HEK293T (cell line): ENCODE results near the gene KCNQ1OT1.

Source experiments
- CTCF ChIA-PET: fragments of 350-600 bp; formaldehyde crosslinking; extraction: SDS; loops from one replicate; lab custom pipeline; 2021; ENCODE audit warnings: antibody characterized with exemption, inconsistent platforms; lab: Yijun Ruan, JAX
- POLR2A ChIA-PET: fragments of 350-600 bp; formaldehyde crosslinking; extraction: SDS; loops from one replicate; lab custom pipeline; 2020; ENCODE audit warnings: antibody characterized with exemption, inconsistent platforms; lab: Yijun Ruan, JAX
- DNase-seq: peaks from one replicate; pipeline ENCODE4 v3.0.0; 2012; ENCODE audit warnings: mixed read lengths; ENCODE audit errors: extremely low spot score
- ARNT ChIP-seq: fragments of 450-650 bp; IDR thresholded peaks from 2 replicates; pipeline ENCODE4 v1.6.1; 2017; ENCODE audit warnings: mild to moderate bottlenecking
- BHLHE40 ChIP-seq: fragments of 450-650 bp; IDR thresholded peaks from 2 replicates; pipeline ENCODE4 v1.6.1; 2016; ENCODE audit warnings: mild to moderate bottlenecking, moderate library complexity, borderline replicate concordance
- CTBP1 ChIP-seq: fragments of 450-650 bp; IDR thresholded peaks from 2 replicates; pipeline ENCODE4 v1.6.1; 2016; ENCODE audit warnings: borderline replicate concordance
- ELF4 ChIP-seq: fragments of 450-650 bp; IDR thresholded peaks from 2 replicates; pipeline ENCODE4 v1.6.1; 2017; ENCODE audit warnings: antibody characterized with exemption
- FOXA1 ChIP-seq: fragments of 450-650 bp; IDR thresholded peaks from 2 replicates; pipeline ENCODE4 v1.6.1; 2016; ENCODE audit warnings: mild to moderate bottlenecking
- FOXK2 ChIP-seq: fragments of 450-650 bp; IDR thresholded peaks from 2 replicates; pipeline ENCODE4 v1.6.1; 2016; ENCODE audit warnings: mild to moderate bottlenecking
- FOXM1 ChIP-seq: fragments of 450-650 bp; IDR thresholded peaks from 2 replicates; pipeline ENCODE4 v1.6.1; 2017; ENCODE audit warnings: mild to moderate bottlenecking, borderline replicate concordance
- HDGF ChIP-seq: fragments of 450-650 bp; IDR thresholded peaks from 2 replicates; pipeline ENCODE4 v1.6.1; 2017; ENCODE audit warnings: antibody characterized with exemption, borderline replicate concordance
- L3MBTL2 ChIP-seq: fragments of 450-650 bp; conservative IDR thresholded peaks from 2 replicates; pipeline ENCODE4 v1.6.1; 2016; ENCODE audit warnings: mild to moderate bottlenecking
- NFRKB ChIP-seq: fragments of 450-650 bp; IDR thresholded peaks from 2 replicates; pipeline ENCODE4 v1.6.1; 2016; ENCODE audit warnings: mild to moderate bottlenecking, moderate library complexity
- SP1 ChIP-seq: fragments of 450-650 bp; IDR thresholded peaks from 2 replicates; pipeline ENCODE4 v1.6.1; 2017
- SUZ12 ChIP-seq: fragments of 450-650 bp; IDR thresholded peaks from 2 replicates; pipeline ENCODE4 v1.6.1; 2016; ENCODE audit warnings: mild to moderate bottlenecking
- TARDBP ChIP-seq: fragments of 450-650 bp; IDR thresholded peaks from 2 replicates; pipeline ENCODE4 v1.6.1; 2016
- ZNF384 ChIP-seq: fragments of 450-650 bp; IDR thresholded peaks from 2 replicates; pipeline ENCODE4 v1.6.1; 2016
- TF ChIP-seq, protein P1 (sequence below): fragments of 450-650 bp; IDR thresholded peaks from 2 replicates; pipeline ENCODE4 v1.6.1; 2016

KCNQ1OT1 gene

DNA sequence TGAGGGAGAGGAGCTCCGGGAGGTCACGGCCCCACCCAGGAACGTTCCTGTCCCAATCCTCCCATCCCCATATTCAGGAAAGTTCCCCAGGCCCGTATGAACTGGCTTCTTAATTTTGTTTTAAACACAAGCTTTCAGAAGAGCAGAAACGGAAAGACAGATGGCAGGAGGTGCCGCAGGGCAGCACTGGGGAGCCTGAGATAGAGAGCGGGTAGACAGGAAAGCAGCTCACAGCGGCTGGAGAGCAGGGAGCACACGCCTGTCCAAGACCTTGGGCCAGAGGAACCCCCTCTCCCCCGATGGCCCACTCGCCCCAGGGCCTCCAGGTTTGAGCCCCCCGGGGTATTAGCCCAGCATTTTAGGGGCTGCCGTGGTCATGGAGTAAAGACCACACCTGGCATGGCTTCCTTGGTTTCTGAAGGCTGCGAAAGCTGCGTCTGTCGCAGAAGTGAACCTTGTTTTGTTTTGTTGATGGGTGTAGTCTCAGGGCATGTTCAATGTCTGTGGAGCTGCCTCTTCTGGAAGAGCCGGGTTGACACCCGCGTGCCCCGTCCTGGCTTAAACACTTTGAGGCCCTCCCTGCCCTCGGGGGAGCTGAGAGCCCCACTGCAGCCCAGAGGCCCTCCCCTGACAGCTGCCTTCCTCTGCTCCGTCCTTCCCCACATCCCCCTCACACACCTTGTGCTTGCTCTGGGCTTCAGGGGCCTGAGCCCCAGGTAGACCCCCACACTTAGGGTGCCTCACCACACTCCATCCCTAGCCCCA is 17.9 kb upstream of the KCNQ1OT1 start:
- CTCF ChIA-PET = no interaction called here

DNA sequence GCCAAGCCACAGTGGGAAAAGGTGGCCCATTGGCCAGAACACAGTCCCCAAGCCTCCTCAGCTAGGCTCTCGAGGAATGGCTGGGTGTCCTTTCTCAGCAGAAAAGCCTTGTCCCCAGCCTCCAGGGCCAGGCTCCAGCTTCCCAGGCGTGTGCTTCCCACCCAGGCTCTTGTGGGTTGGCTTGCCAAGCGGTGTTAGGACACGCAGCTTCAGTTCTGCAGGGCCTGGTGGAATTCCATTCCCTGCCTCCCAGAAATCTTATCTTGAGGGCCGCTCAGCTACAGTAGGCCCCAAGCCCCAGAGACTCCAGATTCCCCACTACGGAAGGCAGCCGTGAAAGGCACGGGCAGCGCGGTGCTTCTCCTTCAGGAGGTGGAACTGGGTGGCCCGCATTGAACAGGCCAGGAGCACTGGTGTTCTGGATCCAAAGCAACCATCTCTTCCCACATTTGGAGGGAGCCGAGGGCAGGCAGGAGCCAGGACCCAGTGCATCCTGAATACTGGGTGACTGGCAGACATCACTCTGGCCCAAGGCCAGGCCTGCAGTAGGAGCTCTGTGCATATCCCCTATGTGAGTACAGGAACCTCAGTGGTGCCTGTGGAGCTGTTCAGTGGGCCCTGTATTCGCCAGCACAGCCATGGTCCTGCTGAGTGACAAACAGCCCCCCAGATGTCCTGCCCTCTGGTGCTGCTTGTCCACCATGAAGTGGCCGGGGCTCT is 16.7 kb upstream of the KCNQ1OT1 start:
- TF ChIP-seq, protein P1, sequence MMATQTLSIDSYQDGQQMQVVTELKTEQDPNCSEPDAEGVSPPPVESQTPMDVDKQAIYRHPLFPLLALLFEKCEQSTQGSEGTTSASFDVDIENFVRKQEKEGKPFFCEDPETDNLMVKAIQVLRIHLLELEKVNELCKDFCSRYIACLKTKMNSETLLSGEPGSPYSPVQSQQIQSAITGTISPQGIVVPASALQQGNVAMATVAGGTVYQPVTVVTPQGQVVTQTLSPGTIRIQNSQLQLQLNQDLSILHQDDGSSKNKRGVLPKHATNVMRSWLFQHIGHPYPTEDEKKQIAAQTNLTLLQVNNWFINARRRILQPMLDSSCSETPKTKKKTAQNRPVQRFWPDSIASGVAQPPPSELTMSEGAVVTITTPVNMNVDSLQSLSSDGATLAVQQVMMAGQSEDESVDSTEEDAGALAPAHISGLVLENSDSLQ = no peak
- TF ChIP-seq SUZ12 (no peak), BHLHE40 (no peak), FOXM1 (no peak), FOXK2 (no peak), TARDBP (no peak), ELF4 (no peak), L3MBTL2 (no peak)
- ChIA-PET CTCF (interaction anchor here (1.2 kb wide), 1 partner anchor 14 kb away, joined by 5 read pairs; no protein-coding TSS in a partner anchor), POLR2A (no interaction called here)
- DNase-seq = no peak

More for the DNA sequence above, 17.9 kb upstream of the KCNQ1OT1 start:
- no peak for DNase-seq
- POLR2A ChIA-PET = no interaction called here
- no peak for TF ChIP-seq FOXA1
- TF ChIP-seq, protein P1 = no peak
- TF ChIP-seq FOXM1 = no peak

DNA sequence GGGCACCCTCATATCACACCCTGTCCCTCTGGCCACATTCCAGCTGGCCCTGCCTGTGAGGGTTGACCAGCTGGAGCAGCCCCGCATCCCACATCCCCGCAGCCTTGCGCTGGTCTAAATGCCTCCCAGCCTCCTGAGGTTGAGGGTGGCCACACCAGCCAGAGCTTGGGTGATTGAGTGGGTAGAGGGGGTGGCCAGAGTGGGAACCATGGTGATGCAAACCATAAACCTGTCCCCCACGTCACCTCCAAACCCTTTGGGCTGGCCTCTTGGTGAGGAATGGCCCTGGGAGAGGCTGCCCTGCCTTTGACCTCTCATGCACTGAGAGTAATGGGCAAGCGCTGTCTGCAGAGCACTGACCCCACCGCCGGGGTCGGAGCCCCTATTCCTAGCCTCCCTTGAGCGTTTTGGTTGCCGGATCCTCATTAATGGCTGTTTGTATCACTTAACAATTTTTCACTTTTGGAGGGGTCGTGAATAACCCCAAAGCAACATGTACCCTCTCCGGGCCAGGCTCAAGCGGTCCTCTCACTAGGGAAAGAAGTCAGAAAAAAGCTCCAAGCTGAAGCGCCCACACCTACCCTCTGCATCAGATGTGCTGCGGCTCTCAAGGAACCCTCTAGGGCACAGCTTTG is 16.0 kb upstream of the KCNQ1OT1 start:
- DNase-seq = no peak
- ChIA-PET POLR2A (no interaction called here), CTCF (interaction anchor here (1.2 kb wide), 1 partner anchor 13 kb away, joined by 5 read pairs; no protein-coding TSS in a partner anchor)
- no peak for TF ChIP-seq FOXM1
- no peak for TF ChIP-seq SUZ12
- no peak for TF ChIP-seq ELF4
- no peak for TF ChIP-seq ZNF384
- TF ChIP-seq HDGF = no peak
- no peak for TF ChIP-seq SP1
- no peak for TF ChIP-seq ARNT
- no peak for TF ChIP-seq CTBP1
- TF ChIP-seq L3MBTL2 = no peak
- TF ChIP-seq TARDBP = no peak
- no peak for TF ChIP-seq NFRKB
- no peak for TF ChIP-seq FOXK2
- no peak for TF ChIP-seq FOXA1
- TF ChIP-seq, protein P1 = no peak

DNA sequence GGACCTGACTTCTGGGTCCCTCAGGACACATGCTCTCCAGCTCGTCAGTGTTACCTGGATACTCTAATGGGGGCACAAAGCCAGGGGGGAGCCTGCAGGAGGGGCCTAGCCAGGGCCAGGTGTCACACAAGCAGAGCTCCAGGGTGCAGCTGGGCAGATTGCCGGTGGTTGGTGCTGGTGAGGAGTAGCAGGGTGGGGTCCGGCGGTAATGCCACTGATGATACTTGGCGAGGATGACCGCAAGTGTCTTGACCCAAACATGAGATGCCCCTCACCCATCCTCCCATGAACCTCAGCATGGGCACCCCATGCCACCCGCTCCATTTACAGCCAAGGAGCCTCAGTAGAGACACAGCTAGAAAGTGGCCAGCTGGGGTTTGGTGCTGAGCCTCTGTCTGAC is 15.1 kb upstream of the KCNQ1OT1 start:
- TF ChIP-seq HDGF (no peak), TARDBP (no peak)
- no peak for DNase-seq
- POLR2A ChIA-PET = no interaction called here
- CTCF ChIA-PET = no interaction called here

DNA sequence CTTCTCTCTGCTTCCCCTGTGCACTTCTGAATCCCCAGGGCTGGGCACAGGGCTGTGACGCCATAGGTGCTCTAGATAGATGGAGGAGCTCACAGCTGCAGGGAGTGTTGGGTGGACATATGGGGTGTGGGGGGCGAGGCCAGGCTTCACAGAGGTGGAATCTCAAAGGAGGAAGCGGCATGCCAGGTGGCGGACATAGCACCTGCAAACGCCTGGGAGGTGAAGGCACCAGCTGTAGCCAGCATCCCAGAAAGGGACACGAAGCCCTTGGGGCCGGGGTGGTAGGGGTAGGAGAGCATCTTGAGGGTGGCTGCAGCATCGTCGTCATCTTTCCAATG is 14.6 kb upstream of the KCNQ1OT1 start:
- TF ChIP-seq FOXA1 = no peak
- CTCF ChIA-PET = no interaction called here
- DNase-seq = no peak
- POLR2A ChIA-PET = no interaction called here

DNA sequence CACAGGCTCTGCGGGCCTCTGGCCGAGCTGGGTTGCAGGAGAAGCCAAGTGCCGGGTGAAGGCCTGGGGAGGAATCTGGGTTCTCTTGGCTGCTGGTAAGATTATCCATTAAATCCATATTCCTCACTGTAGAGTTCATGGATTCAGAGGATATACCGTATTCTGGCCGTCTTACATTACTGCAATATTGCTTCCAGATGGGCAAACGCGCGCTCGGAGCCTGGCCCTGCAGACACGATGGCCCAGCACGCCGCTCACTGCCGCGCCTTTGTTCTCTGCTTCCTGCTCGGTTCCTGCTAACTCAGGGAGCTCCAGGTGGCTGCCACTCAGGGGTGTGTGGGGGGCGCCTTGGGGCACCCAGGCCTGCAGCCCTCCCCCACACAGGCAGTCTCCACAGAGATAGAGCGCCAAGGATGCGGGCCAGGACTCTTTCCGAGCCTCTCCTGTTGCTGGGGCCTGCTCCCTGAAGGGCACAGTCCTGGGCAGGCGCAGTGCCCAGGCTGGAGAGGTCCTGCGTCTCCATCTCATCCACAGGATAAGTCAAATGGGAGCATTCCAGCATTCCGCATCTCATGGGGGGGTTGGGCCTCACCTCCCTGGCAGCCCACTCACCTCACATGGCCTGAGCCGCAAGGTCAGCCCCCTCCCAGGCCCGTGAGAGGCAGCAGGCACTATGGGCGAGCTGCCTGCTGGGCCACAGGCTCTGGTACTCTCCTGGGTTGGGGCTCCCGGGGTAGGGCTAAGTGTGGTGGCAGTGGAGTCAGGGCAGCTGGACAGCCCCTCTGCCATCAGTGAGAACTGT is 14.1 kb upstream of the KCNQ1OT1 start:
- DNase-seq = no peak
- ChIA-PET CTCF (no interaction called here), POLR2A (interaction anchor here (1.6 kb wide), 1 partner anchor 14 kb away, joined by 3 read pairs; the partner anchor contains the start of gene KCNQ1OT1)
- TF ChIP-seq TARDBP (no peak), SP1 (no peak), L3MBTL2 (no peak), ZNF384 (no peak), SUZ12 (no peak), BHLHE40 (no peak), FOXK2 (no peak), CTBP1 (no peak), FOXM1 (no peak)
- TF ChIP-seq, protein P1 = no peak
